Erythroblast (primary cell): Measurements from ENCODE around the gene RFTN2.

Source experiments
- GATA1 ChIP-seq: IDR thresholded peaks from 2 replicates; pipeline ENCODE4 v1.6.1; 2011; ENCODE audit warnings: low read depth, mild to moderate bottlenecking, control low read depth, low read length, moderate library complexity
- POLR2A ChIP-seq: IDR thresholded peaks from 2 replicates; pipeline ENCODE4 v1.6.1; 2011; ENCODE audit warnings: mild to moderate bottlenecking, low read length

DNA sequence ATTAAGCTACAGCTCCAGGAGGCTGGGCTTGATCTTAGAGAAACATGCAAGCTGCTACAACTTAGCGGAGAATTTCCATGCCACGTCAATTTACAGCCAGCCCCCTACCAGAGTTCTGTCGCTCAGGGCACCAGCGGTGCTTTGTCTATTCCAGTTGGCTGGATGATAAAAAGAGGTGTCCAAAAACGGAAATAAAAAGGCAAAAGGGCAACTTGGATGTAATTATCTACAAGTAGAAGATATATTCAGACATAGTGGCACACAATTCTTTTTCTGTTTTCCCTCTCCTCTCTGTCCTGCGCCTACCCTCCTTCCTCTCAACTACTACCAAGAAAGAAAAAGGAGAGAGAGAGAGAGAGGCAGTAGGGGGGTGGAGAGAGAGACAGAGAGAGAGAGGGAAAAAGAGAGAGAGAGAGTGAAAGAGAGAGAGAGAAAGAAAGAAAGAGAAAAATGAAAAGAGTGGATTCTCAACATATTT lies 363 bp upstream of the RFTN2 start:
- TF ChIP-seq POLR2A, result no peak
- TF ChIP-seq GATA1, result no peak
